ENCODE measurements around the gene CHM. TPM values are rescaled to one million over a fixed set of nuclear protein-coding genes. Genes with fewer than 3 reads are reported as not detected.
A peak's percentile ranks its signal among the peaks of the same experiment; 100 is the strongest.

CHM gene
- total RNA-seq, 2 donors from 2014 or later, result 13.9 to 20.2 TPM

- H3K27ac ChIP-seq, result no peak overlapping the region
- no peak for DNase-seq (ENCODE audit: low spot score)
- TF ChIP-seq POLR2AphosphoS5 (IDR thresholded peaks at IDR 0.05) (no peak), CTCF (IDR thresholded peaks at IDR 0.05) (no peak), POLR2A (IDR thresholded peaks at IDR 0.05) (no peak)
- no peaks in the 10 kb centered on the region for H3K4me1 ChIP-seq (replicated peaks)
- no peaks in the 10 kb centered on the region for H3K9me3 ChIP-seq
- H3K4me3 ChIP-seq, result no peak overlapping the region
- intact Hi-C loops (cut with DNase I), result no loop called here
- H3K36me3 ChIP-seq, result no peaks in the 10 kb centered on the region
- WGBS, result 65% methylated on average over 2 of the region's 2 CpGs
- H3K27me3 ChIP-seq (replicated peaks; ENCODE audit: insufficient read depth), result no peaks in the 10 kb centered on the region
Observed at GRCh38 chrX:86051741-86052140, 4.4 kb upstream of the CHM start.

DNA sequence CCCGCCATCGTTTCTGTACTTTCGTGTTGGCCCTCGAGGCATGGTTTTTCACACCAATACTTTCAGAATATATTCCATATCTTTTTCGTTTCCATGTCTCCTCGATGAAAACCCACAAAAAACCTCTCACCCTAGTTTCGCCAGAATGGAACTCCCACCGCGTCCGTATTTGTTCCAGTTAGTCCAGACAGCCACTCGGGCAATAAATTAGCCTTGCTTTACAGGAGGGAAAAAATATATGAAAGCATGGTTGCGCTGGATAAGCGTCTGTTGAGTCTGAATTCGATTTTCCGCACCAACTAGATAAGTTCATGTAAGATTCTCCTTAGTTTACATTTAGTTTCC lies 550 bp upstream of the CHM start:
- WGBS, result 35% methylated on average over 15 of the region's 15 CpGs
- H3K27me3 ChIP-seq (replicated peaks; ENCODE audit: insufficient read depth), result no peaks in the 10 kb centered on the region
- TF ChIP-seq CTCF (IDR thresholded peaks at IDR 0.05) (no peak), POLR2A (IDR thresholded peaks at IDR 0.05) (no peak), POLR2AphosphoS5 (IDR thresholded peaks at IDR 0.05) (no peak)
- no peak for DNase-seq (ENCODE audit: low spot score)
- no peaks in the 10 kb centered on the region for H3K9me3 ChIP-seq
- H3K36me3 ChIP-seq, result no peaks in the 10 kb centered on the region
- H3K4me3 ChIP-seq, result peak overlapping the region; percentile 41 to 52
- no peaks in the 10 kb centered on the region for H3K4me1 ChIP-seq (replicated peaks)
- intact Hi-C loops (cut with DNase I), result no loop called here
- peak overlapping the region; percentile 78 to 81 for H3K27ac ChIP-seq

DNA sequence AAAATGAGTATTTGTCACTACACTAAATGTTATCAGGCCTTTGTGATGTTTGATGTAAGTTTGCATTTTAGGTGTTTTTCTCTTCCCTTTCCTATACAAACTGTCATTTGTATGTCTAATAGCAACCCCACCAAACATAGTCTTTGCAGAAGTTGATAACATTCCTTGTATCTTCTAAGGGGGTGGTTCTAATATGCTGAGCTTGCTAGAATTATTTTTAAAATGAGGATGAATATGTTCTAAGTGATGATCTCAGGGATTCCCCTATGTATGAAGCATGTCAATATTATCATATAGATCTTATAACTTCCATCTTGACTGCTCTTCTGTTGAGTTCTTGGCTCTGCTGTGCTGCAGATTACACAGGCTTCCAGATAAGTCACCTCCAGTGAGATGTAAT lies 3.1 kb downstream of the CHM start:
- no peak overlapping the region for H3K4me3 ChIP-seq
- intact Hi-C loops (cut with DNase I), result no loop called here
- H3K36me3 ChIP-seq, result no peaks in the 10 kb centered on the region
- H3K4me1 ChIP-seq (replicated peaks), result no peaks in the 10 kb centered on the region
- H3K27ac ChIP-seq, result no peak overlapping the region
- H3K27me3 ChIP-seq (replicated peaks; ENCODE audit: insufficient read depth), result no peaks in the 10 kb centered on the region
- H3K9me3 ChIP-seq, result no peaks in the 10 kb centered on the region
- no peak for TF ChIP-seq CTCF (IDR thresholded peaks at IDR 0.05)
- no peak for TF ChIP-seq POLR2A (IDR thresholded peaks at IDR 0.05)
- TF ChIP-seq POLR2AphosphoS5 (IDR thresholded peaks at IDR 0.05), result no peak
- no peak for DNase-seq (ENCODE audit: low spot score)

DNA sequence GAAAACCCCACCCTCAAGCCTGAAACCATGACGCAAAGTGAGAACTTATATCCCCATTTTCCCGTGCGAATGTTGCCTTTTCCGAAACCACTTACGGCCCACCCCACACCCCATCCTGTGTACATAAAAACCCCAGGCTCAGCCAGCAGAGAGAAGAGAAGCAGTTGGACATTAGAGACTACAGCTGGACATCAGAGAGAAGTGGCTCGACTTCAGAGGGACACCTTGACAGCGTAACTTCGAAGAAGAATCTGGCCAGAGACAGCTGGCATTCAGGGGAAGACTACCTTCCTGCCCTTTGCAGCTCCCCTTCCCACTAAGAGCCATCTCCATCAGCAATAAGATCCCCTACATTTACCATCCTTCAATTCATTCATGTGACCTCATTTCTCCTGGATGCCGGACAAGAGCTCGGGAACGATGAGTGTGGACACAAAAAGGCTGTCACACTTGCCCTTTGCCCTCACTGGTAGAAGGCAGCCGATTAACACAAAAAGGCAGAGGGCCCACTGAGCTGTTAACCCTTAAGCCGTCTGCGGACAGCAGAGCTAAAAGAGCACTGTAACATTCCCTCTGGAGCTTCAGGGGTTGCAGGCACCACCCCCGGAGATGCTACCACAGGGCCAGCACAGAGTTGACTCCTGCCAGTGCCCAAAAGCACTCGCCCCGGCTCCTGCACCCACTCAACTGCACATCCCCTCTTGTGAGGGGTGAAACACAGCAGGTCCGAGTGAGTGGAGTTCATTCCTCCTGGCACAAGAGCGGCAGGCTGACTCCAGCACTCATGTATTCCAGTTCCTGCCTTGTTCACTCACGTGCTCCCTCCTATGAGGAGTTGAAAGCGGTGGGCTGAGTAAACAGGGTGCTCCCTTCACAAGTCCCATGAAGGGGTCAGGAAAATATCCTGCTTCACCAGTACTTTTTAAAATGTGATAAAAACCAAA lies 7.5 kb downstream of the CHM start:
- H3K4me3 ChIP-seq, result no peak overlapping the region
- H3K36me3 ChIP-seq, result no peaks in the 10 kb centered on the region
- TF ChIP-seq POLR2A (IDR thresholded peaks at IDR 0.05), result no peak
- no peak for TF ChIP-seq CTCF (IDR thresholded peaks at IDR 0.05)
- no peak for TF ChIP-seq POLR2AphosphoS5 (IDR thresholded peaks at IDR 0.05)
- no peaks in the 10 kb centered on the region for H3K27me3 ChIP-seq (replicated peaks; ENCODE audit: insufficient read depth)
- DNase-seq (ENCODE audit: low spot score), result no peak
- no peaks in the 10 kb centered on the region for H3K9me3 ChIP-seq
- no peak overlapping the region for H3K27ac ChIP-seq
- 86% methylated on average over 15 of the region's 21 CpGs for WGBS
- intact Hi-C loops (cut with DNase I), result no loop called here
- no peaks in the 10 kb centered on the region for H3K4me1 ChIP-seq (replicated peaks)

- Histone ChIP-seq H3K27ac (no peak overlapping the region), H3K27me3 (replicated peaks; ENCODE audit: insufficient read depth) (no peaks in the 10 kb centered on the region), H3K4me3 (no peak overlapping the region), H3K36me3 (no peaks in the 10 kb centered on the region), H3K9me3 (no peaks in the 10 kb centered on the region), H3K4me1 (replicated peaks) (no peaks in the 10 kb centered on the region)
- no peak for DNase-seq (ENCODE audit: low spot score)
- TF ChIP-seq POLR2AphosphoS5 (IDR thresholded peaks at IDR 0.05), result no peak
- intact Hi-C loops (cut with DNase I), result no loop called here
Observed at GRCh38 chrX:86033385-86033784, 14.0 kb downstream of the CHM start.
